ENCODE data around the gene NUF2. TPM values are rescaled to one million over a fixed set of nuclear protein-coding genes. Genes with fewer than 3 reads are reported as not detected.

NUF2 gene
- total RNA-seq, 1 experiment from 2014 or later, result 92.9 TPM

GRCh38 chr1:163399976-163400601, 78.3 kb downstream of the NUF2 start:
- DNase-seq (ENCODE audit: low read depth), result no peak

GRCh38 chr1:163401211-163401610, 79.5 kb downstream of the NUF2 start:
- DNase-seq (ENCODE audit: low read depth), result no peak

Other genes starting within 250 kb of the NUF2 start
- gene RGS5, start 119.0 kb upstream of the NUF2 start, total RNA-seq (2014; rRNA removed; shearing (Covaris generic)), result 7.1 and 8.3 TPM in 2 replicates

Data from Daoy (cell line).